GM12878 (cell line): ENCODE results near the gene HS3ST6. TPM values are rescaled to one million over a fixed set of nuclear protein-coding genes. Genes with fewer than 3 reads are reported as not detected.

Experiments used
- ATAC-seq: fragments of 200-7000 bp; cut with Tn5 transposase; 3 replicates; pipeline ENCODE4 v1.9.1; 2020; ENCODE audit warnings: mild to moderate bottlenecking, moderate library complexity
- BruUV-seq: library from RNA; stranded (reverse); fragments of 400-500 nt; replicated peaks from 2 replicates; lab custom pipeline; 2021; lab: Mats Ljungman, UMichigan
- CTCF ChIA-PET: fragments of 300-600 bp; sonication (Branson Sonifier 250); formaldehyde crosslinking; extraction: SDS; loops from one replicate; lab custom pipeline; 2021; ENCODE audit warnings: inconsistent platforms; lab: Yijun Ruan, JAX
- POLR2A ChIA-PET: fragments of 350-600 bp; formaldehyde crosslinking; extraction: SDS; loops from one replicate; lab custom pipeline; 2021; ENCODE audit warnings: inconsistent platforms; lab: Charles Lee
- RAD21 ChIA-PET: fragments of 300-600 bp; sonication (Branson Sonifier 250); formaldehyde crosslinking; loops from one replicate; lab custom pipeline; 2023; ENCODE audit warnings: antibody characterized with exemption; ENCODE audit not compliant: unreplicated experiment; lab: Charles Lee
- SMC1A ChIA-PET: fragments of 300-600 bp; sonication (Branson Sonifier 250); formaldehyde crosslinking; loops from one replicate; lab custom pipeline; 2023; ENCODE audit not compliant: unreplicated experiment, uncharacterized antibody; lab: Charles Lee
- DNase-seq: peaks from one replicate; pipeline ENCODE4 v3.0.0-alpha.2; 2011; ENCODE audit warnings: low read depth, low spot score
- FAIRE-seq: peaks from 3 replicates; lab custom pipeline; 2011; peaks lifted over from hg19 to GRCh38; lab: Jason Lieb, UNC
- H2AFZ ChIP-seq: 2 replicates; pipeline ENCODE4 v1.6.0; 2011; ENCODE audit warnings: low read depth, low read length, control low read depth; ENCODE audit not compliant: control insufficient read depth
- H3K27ac ChIP-seq: 2 replicates; pipeline ENCODE4 v1.5.1; 2011; ENCODE audit warnings: control low read depth; ENCODE audit not compliant: control insufficient read depth, insufficient read depth
- H3K27me3 ChIP-seq, 2 experiments: replicated peaks in 1 of 2; 2 replicates each; pipeline versions ENCODE4 v1.6.0 to v1.6.1; 2011; ENCODE audit warnings: low read length in 1 of 2; ENCODE audit not compliant: control insufficient read depth in 2 of 2, insufficient read depth in 2 of 2
- H3K36me3 ChIP-seq, 2 experiments: 2 replicates each; pipeline ENCODE4 v1.5.1; 2011; ENCODE audit warnings: low read length in 1 of 2; ENCODE audit not compliant: control insufficient read depth in 2 of 2, insufficient read depth in 2 of 2
- H3K4me1 ChIP-seq: 2 replicates; pipeline ENCODE4 v1.6.1; 2011; ENCODE audit warnings: mild to moderate bottlenecking, low read length, moderate library complexity, mixed read lengths; ENCODE audit not compliant: control insufficient read depth, insufficient read depth
- H3K4me2 ChIP-seq: 2 replicates; pipeline ENCODE4 v1.6.0; 2011; ENCODE audit warnings: control low read depth; ENCODE audit not compliant: control insufficient read depth, insufficient read depth
- H3K4me3 ChIP-seq: fragments of 200-600 bp; sonication (generic); 2 replicates; pipeline ENCODE4 v1.5.1; 2016
- H3K79me2 ChIP-seq: 2 replicates; pipeline ENCODE4 v1.6.0; 2011; ENCODE audit warnings: low read length; ENCODE audit not compliant: control insufficient read depth, insufficient read depth
- H3K9ac ChIP-seq: 2 replicates; pipeline ENCODE4 v1.8.0; 2011; ENCODE audit warnings: low read length, control low read depth, mixed read lengths; ENCODE audit not compliant: control insufficient read depth, insufficient read depth
- H3K9me3 ChIP-seq: replicated peaks from 3 replicates; pipeline ENCODE4 v1.5.1; 2011; ENCODE audit warnings: mild to moderate bottlenecking, low read length; ENCODE audit not compliant: control insufficient read depth, insufficient read depth
- H4K20me1 ChIP-seq: 2 replicates; pipeline ENCODE4 v1.6.0; 2011; ENCODE audit not compliant: control insufficient read depth, insufficient read depth
- BACH1 ChIP-seq: fragments of 450-650 bp; IDR thresholded peaks from 2 replicates; pipeline ENCODE4 v1.6.1; 2017; ENCODE audit warnings: mild to moderate bottlenecking, borderline replicate concordance
- CUX1 ChIP-seq: IDR thresholded peaks from 2 replicates; pipeline ENCODE4 v1.6.1; 2012; ENCODE audit warnings: improper control_type of control experiment, low read depth, low read length; ENCODE audit not compliant: insufficient replicate concordance
- GATAD2B ChIP-seq: fragments of 450-650 bp; conservative IDR thresholded peaks from 2 replicates; pipeline ENCODE4 v1.6.1; 2017; ENCODE audit warnings: low read depth, mild to moderate bottlenecking, moderate library complexity
- IRF5 ChIP-seq: fragments of 450-650 bp; IDR thresholded peaks from 2 replicates; pipeline ENCODE4 v1.6.1; 2017; ENCODE audit warnings: borderline replicate concordance
- POU2F2 ChIP-seq: IDR thresholded peaks from 3 replicates; pipeline ENCODE4 v1.6.1; 2011; ENCODE audit warnings: low read depth, mild to moderate bottlenecking, low read length, borderline replicate concordance
- PRDM15 ChIP-seq: fragments of 450-650 bp; formaldehyde crosslinking; IDR thresholded peaks from 2 replicates; pipeline ENCODE4 v1.4.0; 2020; ENCODE audit warnings: mild to moderate bottlenecking, moderate library complexity
- RAD51 ChIP-seq: fragments of 450-650 bp; IDR thresholded peaks from 2 replicates; pipeline ENCODE4 v1.6.1; 2016; ENCODE audit warnings: moderate library complexity, mild to moderate bottlenecking, inconsistent platforms
- USF1 ChIP-seq: IDR thresholded peaks from 2 replicates; pipeline ENCODE4 v1.6.1; 2011; ENCODE audit warnings: borderline replicate concordance, low read depth, mild to moderate bottlenecking, moderate library complexity, mixed read lengths, low read length; ENCODE audit not compliant: insufficient read depth; ENCODE audit errors: extremely low read length
- ZNF217 ChIP-seq: fragments of 450-650 bp; IDR thresholded peaks from 2 replicates; pipeline ENCODE4 v1.6.1; 2017; ENCODE audit warnings: antibody characterized with exemption, mild to moderate bottlenecking
- ZNF622 ChIP-seq: fragments of 450-650 bp; IDR thresholded peaks from 2 replicates; pipeline ENCODE4 v1.6.1; 2017; ENCODE audit warnings: mild to moderate bottlenecking, inconsistent platforms
- WGBS: methylation state at CpG from one replicate; pipeline ENCODE4 v1.1.6; 2016; ENCODE audit warnings: low lambda C conversion rate; ENCODE audit not compliant: insufficient replicate concordance, insufficient coverage; ENCODE audit errors: missing lambda C conversion rate; 5-methylcytosine and 5-hydroxymethylcytosine counted together
- in situ Hi-C: fragments of 300-500 bp; cut with MboI; formaldehyde crosslinking; loops from 9 replicates; pipeline ENCODE4 v1.14.3; 2018; ENCODE audit warnings: mixed read lengths
- intact Hi-C: fragments of 100-400 bp; cut with micrococcal nuclease; formaldehyde crosslinking; loops from one replicate; pipeline ENCODE4 v1.14.2; 2022; ENCODE audit not compliant: unreplicated experiment
- polyA plus RNA-seq, 11 experiments: library from polyadenylated mRNA; depleted of rRNA in 4 of 11; unstranded in 6 of 11; stranded (reverse) in 5 of 11; fragments of >200 nt; fragmentation: Nextera tagmentation in 4 of 11; fragmentation: Illumina TruSeq in 1 of 11; extraction: Ambion mirVana in 4 of 11; extraction: Trizol in 1 of 11; gene quantifications; 1 replicate in 1 of 11; 2 replicates in 10 of 11; pipeline versions ENCODE4 v1.2.1 to v1.2.3, GENCODE V29; 2011 to 2016; ENCODE audit warnings: inconsistent platforms in 2 of 11, missing spikeins in 2 of 11, low read depth in 1 of 11
- total RNA-seq, 4 experiments: library from RNA; depleted of rRNA in 3 of 4; stranded (reverse); fragments of >200 nt in 3 of 4; fragmentation: Illumina TruSeq in 1 of 4; extraction: Trizol in 1 of 4; gene quantifications; 2 replicates each; pipeline versions ENCODE4 v1.2.1 to v1.2.3, GENCODE V29; 2013 to 2021

Gene HS3ST6
- total and polyA plus RNA-seq, 10 of the 15 experiments (the other 5 are each of a cell fraction or from before 2014, with no cell fraction given) = not detected

- no peak for FAIRE-seq
- Histone ChIP-seq H3K27me3 (peaks cover 3 to 4% of the 10 kb centered on the region in 2 experiments; a peak in 3 of 4 replicates), H3K4me2 (no peak overlapping the region), H2AFZ (no peak overlapping the region), H3K79me2 (no peaks in the 10 kb centered on the region), H3K9me3 (no peaks in the 10 kb centered on the region), H3K27ac (no peak overlapping the region), H4K20me1 (no peaks in the 10 kb centered on the region), H3K36me3 (no peaks in the 10 kb centered on the region), H3K4me1 (no peaks in the 10 kb centered on the region), H3K4me3 (no peak overlapping the region), H3K9ac (no peak overlapping the region)
- ChIA-PET RAD21 (interaction anchor here (0.7 kb wide), 1 partner anchor 69 kb away, joined by 3 read pairs; no protein-coding TSS in a partner anchor), CTCF (interaction anchor here (0.8 to 3.2 kb wide), 5 partner anchors 15 to 278 kb away, joined by 3 to 21 read pairs (median 4); no protein-coding TSS in a partner anchor), POLR2A (no interaction called here), SMC1A (interaction anchor here (1.4 kb wide), 1 partner anchor 66 kb away, joined by 5 read pairs; no protein-coding TSS in a partner anchor)
- BruUV-seq = no TSS peak
- ATAC-seq = no peak
- in situ Hi-C loops (loop anchor here (10.0 kb wide), 2 partner anchors 72 to 282 kb away; partner anchors contain the start of gene RAB26), intact Hi-C loops (loop anchor here (2.0 kb wide), 1 partner anchor 66 kb away; no protein-coding TSS in a partner anchor)
- no peak for DNase-seq
- 35% methylated on average over 9 of the region's 9 CpGs for WGBS
- TF ChIP-seq BACH1 (no peak), PRDM15 (CRISPR knock-in tag) (no peak), POU2F2 (no peak), ZNF622 (no peak), GATAD2B (no peak), RAD51 (no peak), USF1 (no peak), ZNF217 (no peak), IRF5 (no peak), CUX1 (no peak)
Measured at GRCh38 chr16:1862394-1862793, 55.8 kb downstream of the HS3ST6 start.
